ENCODE data around the gene POTEH.
"Not testable (repeated sequence)": the region's sequence is repeated elsewhere in the genome, so short reads cannot be mapped to it uniquely, and the experiment has no call there.

POTEH gene

GRCh38 chr22:15738157-15738908 lies 48.5 kb downstream of the POTEH start:
- DNase-seq = not testable (repeated sequence)

- not testable (repeated sequence) for DNase-seq
Observed at GRCh38 chr22:15738909-15739391, 49.1 kb downstream of the POTEH start.

GRCh38 chr22:15747636-15748323 lies 58.0 kb downstream of the POTEH start:
- DNase-seq = not testable (repeated sequence)

- DNase-seq = not testable (repeated sequence)
Observed at GRCh38 chr22:15749181-15749970, 59.5 kb downstream of the POTEH start.

- DNase-seq = not testable (repeated sequence)
Observed at GRCh38 chr22:15759443-15760097, 69.7 kb downstream of the POTEH start.

- DNase-seq = not testable (repeated sequence)
Observed at GRCh38 chr22:15760388-15761150, 70.7 kb downstream of the POTEH start.

- not testable (repeated sequence) for DNase-seq
Observed at GRCh38 chr22:15761151-15761777, 71.4 kb downstream of the POTEH start.

GRCh38 chr22:15763559-15763958 lies 73.7 kb downstream of the POTEH start:
- not testable (repeated sequence) for DNase-seq
